ENCODE results near the gene MYCT1.
A peak's percentile ranks its signal among the peaks of the same experiment; 100 is the strongest.
"Not testable (repeated sequence)": the region's sequence is repeated elsewhere in the genome, so short reads cannot be mapped to it uniquely, and the experiment has no call there.

Gene MYCT1, protein sequence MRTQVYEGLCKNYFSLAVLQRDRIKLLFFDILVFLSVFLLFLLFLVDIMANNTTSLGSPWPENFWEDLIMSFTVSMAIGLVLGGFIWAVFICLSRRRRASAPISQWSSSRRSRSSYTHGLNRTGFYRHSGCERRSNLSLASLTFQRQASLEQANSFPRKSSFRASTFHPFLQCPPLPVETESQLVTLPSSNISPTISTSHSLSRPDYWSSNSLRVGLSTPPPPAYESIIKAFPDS

DNA sequence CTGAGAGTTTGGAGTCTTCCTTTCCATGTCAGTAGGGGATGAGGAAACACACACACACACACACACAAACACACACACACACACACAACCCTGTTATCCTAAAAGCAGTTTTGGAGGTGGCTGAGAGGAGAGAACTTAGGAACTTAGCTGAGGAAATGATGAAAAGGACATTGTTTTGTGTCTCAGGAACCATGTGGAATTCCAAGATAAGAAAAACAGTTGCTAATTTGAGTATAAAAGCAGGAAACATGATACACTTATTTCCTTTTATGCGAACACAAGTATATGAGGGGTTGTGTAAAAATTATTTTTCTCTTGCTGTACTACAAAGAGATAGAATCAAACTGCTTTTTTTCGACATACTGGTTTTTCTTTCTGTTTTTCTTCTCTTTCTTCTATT is at the start of gene MYCT1:
TSS of gene MYCT1 (plus strand) at position 264 of the 400 bp plus-strand sequence. CDS start at position 270, 6 bp downstream.
- DNase-seq, result no peak

DNA sequence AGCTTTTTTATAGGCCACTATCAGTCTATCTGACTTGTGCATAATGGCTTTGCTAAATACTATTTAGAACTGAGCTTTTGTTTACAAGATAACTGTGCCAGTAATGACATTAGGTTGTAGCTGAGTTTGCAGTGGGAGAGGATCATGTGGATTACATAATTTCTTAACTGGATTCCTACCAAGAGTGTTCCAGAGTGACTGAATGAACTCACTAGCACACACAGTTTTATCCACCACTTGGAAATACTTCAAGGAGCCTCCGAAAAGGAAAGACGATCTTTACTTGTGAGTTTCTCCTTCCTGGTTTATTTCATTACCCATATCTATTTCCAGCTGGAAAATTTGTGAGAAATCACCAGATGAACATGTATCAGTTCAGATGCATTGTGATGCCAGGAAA is 49.6 kb upstream of the MYCT1 start:
- DNase-seq, result no peak

DNA sequence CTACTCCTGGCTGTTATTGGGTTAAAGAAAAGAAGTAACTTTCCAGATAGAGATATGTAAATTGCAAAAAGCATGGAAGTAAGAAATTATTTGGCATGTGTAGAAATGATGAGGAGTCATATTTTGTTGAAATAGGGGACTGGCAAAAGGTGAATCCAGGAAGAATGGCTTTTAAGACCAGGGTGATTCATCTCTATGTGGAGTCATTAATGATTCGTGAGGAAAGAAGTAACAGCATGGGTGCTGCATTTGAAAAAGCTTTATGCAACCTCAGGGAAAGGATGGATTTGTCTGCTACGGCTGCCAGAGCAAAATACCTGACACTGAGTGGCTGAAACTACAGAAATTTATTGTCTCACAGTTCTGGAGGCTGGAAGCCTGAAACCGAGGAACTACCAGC is 45.7 kb upstream of the MYCT1 start:
- DNase-seq, result no peak

DNA sequence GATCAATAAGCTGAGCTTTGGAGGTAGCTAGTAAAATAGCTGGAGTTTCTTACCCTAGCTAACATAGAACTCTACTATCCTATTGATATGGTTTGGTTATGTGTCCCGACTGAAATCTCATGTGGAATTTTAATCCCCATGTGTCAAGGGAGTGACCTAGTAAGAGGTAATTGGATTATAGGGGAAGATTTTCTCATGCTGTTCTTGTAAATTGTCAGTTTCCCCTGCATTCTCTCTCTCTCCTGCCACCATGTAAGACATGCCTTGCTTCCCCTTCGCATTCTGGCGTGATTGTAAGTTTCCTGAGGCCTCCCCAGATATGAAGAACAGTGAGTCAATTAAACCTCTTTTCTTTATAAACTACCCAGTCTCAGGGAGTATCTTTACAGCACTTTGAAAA is 35.9 kb upstream of the MYCT1 start:
- DNase-seq, result no peak

DNA sequence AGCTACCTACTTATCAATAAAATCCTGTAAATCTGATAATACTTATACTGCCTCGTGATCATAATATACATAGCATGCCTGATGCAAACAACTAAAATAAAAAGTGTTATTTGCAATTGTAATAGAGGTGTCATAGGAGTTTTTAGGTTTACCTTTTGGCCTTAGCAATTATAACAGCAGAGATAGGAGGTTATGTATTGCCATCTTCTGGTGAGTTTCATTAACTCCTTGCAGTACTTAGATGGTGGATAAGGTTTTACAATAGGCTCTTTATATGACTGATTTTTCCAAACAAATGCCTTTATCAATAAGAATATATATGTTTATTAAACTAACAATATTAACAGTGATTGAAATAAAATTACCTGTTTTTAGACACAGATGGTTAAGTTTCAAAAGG is 27.8 kb upstream of the MYCT1 start:
- no peak for DNase-seq

DNA sequence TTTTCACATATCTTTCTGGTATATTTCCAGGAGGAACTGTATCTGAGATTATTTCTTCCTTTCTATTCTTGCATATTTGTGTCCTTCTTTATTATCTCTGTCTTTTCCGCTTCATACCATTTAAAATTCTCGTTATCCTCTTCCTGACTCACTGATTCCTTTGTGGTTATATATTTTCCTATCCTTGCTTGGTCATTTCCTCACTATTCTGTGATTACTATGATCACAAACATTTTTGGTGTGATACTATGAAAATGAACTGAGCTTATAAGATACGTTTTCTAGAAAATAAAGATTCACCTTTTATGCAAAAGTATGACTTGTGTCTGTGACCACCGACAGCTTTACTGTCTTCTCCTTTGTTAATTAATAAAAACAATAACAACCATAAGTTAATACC is 26.5 kb upstream of the MYCT1 start:
- DNase-seq, result no peak

DNA sequence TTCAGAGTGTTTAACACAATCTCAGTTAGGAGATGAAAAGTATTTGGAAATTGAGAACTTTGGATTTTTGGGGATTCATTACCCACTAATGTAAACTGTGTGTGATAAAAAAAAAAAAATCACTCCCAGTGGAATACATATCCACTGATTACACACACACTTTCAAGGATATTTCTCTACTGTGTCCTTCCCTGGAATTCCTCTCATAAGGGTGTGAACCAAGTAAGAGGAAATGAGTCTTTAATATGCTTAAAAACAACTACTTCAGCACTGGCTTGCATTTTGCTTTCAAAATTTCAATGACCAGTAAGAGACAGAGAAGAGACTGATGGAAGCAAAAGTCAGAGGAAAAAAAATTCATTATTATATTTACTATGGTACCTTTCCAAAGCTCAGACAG is 24.5 kb upstream of the MYCT1 start:
- no peak for DNase-seq

DNA sequence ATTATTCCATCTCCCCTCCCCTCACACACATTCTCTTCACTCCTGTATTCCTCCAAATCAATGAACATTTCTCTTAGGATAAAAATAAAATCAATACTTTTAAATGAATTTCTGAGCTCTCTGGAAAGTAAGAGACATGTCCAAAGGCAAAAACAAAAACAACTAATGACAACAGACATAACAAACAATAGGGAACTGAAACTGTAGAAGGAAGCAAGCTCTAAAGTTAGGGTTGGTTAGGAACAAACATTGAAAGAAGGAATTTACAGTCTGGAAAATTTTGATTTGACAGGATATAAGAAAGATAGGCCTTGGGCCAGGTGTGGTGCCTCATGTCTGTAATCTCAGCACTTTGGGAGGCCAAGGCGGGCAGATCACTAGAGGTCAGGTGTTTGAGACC is 17.5 kb upstream of the MYCT1 start:
- no peak for DNase-seq

DNA sequence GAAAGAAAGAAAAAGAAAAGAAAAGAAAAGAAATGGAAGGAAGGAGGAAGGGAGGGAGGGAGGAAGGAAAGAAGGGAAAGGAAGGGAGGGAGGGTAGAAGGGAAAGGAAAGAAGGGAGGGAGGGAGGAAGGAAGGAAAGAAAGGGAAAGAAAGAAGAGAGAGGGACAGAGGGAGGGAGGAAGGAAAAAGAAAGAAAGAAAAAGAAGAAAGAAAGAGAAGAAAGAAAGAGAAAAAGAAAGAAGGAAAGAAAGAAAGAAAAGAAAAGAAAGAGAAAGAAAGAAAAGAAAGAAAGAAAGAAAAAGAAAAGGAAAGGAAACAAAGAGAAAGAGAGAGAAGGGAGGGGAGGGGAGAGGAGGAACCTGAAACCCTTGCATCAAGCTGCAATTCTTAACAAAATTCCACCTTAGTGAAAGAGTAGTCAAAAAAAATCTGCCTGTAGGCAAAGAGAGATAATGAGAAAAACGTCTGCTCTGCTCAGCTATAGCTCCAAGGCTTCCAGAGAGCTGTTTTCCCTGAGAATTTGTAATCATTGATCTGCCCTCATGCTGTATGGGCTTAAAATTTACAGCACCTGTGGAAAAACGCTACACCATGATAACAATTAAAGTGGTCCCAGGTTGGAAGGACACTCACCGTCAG is 16.7 kb upstream of the MYCT1 start:
- DNase-seq, result no peak

DNA sequence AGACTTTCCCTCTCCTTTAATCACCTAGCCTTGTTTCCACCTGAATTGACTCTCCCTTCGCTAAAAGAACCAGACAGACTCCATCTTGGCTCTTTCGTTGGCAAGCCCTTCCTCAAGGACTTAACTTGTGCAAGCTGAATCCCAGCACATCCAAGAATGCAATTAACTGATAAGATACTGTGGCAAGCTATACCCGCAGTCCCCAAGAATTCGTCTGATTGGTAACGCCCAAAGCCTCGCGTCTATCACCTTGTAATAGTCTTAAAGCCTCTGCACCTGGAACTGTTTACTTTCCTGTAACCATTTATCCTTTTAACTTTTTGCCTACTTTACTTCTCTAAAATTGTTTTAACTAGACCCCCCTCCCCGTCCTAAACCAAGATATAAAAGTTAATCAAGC is 15.6 kb upstream of the MYCT1 start:
- no peak for DNase-seq

DNA sequence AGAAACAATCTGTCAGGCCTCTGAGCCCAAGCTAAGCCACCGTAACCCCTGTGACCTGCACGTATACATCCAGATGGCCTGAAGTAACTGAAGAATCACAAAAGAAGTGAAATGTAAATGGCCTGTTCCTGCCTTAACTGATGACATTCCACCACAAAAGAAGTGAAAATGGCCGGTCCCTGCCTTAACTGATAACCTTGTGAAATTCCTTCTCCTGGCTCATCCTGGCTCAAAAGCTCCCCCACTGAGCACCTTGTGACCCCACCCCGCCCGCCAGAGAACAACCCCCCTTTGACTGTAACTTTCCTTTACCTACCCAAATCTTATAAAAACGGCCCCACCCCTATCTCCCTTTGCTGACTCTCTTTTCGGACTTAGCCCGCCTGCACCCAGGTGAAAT is 14.8 kb upstream of the MYCT1 start:
- DNase-seq, result not testable (repeated sequence)

DNA sequence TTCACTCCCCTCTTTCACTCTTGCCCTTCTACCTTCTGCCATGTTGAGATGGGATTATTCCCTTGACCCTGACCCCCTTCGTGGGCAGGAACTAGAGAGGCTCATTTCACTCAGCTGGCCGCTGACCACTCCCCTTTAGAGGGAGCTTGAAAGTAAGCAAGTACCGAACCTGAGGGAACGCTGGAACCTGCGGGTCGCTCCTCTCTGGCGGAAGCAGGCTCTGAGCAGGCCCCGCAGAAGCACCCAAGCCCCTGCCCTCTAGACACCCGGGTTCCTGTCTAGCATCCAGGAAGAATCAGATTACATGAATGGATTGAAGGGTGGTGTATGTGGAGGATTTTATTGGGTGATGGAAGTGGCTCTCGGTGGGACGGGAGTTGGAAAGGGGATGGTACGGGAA is 11.9 kb upstream of the MYCT1 start:
- DNase-seq, result no peak

DNA sequence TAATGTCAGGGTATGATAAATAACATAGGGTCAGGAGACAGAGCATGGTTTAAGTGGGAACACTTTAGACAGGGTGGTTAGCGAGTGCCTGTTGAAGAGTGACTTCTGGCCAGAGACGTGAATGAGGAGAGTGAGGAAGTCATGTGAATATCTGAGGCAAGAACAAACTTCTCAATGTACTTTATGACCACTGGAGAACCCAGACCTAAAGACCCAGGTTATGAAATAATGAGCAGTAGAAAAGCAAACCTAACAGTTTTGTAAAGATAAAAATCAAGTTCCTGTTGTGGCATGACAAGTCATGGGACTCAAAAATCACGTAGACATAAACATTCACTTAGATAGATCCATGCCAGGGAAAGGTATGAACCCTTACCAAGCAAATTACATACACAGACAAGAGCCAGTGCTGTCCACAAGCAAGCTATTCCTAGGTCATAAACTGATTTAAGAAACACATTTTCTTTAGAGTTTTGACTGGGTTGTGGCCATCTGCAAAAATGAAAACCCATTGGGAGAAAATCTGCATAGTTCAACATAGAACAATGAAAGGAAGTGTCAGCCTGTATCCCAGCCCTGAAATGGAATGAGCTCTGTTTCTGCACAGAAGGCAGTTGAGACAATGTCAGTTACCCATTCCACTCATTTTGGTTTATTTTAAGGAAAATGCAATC is 2.2 kb upstream of the MYCT1 start:
- DNase-seq, result no peak

DNA sequence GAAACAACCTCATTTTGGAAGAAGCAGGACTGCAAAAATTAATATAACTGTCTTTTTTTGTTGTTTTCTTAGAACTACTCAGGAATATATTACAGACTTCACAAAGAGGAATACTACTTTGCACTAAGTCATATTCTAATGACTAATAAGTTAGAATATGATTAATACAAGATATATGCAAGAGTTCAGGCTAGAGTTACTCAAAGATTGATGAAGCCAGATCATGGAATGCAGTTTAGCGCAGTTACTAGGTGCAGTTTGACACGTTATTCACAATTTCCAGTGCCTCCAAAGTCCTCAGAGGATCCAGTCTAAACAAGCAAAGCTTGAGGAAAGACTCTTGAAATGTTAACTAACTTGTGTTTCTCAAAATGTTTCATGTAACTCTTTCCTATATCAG is 1.2 kb upstream of the MYCT1 start:
- DNase-seq, result peak; percentile 60

DNA sequence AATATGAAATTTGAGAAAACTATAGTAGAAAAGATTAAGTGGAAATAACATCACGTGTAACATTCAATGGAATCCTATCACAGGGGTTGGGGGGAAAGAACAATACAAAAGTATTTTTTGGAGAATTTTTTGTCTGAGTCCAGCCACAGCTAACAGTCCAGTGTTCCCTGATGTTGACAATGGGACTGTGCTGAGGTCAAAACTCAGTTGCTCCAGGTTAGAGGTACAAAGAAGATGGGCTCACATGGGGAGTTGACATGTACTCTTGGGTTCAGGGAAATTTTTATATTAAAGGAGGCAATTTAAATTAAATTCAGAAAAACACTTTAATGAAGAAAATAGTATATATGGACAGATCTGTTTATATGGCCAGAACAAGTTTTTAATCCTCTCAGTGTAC is 995 bp downstream of the MYCT1 start:
- DNase-seq, result no peak

DNA sequence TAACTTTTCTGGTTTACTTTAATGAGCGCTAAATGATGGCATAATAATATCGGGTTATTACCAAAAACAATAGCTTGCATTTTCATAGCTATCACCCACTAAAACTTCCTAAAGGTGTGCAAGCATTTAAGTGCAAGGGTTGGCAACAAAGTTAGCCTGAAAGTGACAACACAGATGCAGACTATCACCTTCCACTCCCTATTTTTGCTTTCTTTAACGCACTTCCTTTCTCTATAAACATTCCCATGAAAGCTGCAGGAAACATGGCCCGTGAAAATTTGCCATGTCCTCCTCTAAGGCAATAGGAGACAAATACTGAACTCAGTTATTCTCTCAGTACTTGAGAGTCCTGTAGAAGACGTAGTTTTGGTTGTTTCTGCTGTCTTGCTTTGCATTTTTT is 2.7 kb downstream of the MYCT1 start:
- DNase-seq, result no peak

DNA sequence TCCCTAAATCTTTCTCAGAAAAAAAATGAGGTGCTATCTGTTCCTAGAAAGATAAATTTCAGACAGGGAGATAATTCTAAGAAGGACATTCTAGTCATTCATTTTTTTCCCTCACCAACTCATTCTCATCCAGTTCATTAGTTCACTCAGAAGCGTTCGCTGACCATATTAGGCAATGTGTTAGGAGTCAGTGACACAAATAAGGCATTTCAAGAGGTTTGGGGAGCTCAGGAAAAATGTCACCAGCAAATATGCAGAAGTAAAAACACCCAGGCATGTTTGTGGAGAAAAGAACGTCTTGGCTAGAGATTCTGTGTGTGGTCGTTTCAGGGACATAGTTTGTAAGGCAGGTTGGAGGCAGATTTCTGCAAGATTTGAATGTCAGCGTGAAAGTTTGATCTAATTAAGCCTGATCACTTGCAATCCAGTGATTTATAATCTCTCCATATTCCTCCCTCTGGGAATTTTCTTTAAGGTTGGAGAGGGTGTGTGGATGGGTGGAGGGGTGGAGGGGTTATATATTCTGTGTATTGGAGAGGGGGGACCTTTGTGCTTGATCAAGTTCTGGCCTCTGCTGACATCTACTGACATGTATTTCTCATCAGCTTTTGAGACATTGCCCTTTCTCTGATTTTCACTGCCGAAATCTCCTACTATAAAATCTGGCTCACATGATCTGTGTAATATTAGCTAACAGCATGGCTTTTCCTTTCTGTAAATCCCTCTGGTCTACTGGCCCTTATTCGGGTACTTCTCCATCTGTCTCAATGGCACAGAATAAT is 3.6 kb downstream of the MYCT1 start:
- DNase-seq, result no peak

DNA sequence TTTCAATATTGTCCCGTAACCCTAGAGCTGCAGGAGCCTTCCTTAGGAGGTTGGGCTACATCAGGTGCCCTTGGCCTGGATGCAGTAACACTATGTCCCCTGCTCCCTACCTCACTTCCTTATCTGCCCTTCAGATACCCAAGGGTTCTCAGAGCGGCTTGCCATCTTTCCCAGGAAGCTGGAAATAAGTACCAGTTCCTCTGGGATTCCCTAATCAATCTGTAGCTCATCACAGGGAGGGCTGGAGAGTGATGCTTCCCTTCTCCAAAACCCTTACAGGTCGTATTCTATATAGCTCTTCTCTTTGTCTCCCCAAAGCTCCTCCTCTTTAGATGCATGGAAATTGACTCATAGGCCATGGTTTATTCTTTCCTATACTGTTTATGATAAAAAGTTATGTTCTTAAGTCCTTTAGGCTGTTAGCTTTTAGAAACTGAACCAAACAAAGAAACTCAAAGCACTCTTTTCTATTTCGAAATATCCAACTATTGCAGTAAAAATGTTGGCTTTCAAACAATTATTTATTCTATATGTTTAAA is 4.2 kb downstream of the MYCT1 start:
- DNase-seq, result no peak

DNA sequence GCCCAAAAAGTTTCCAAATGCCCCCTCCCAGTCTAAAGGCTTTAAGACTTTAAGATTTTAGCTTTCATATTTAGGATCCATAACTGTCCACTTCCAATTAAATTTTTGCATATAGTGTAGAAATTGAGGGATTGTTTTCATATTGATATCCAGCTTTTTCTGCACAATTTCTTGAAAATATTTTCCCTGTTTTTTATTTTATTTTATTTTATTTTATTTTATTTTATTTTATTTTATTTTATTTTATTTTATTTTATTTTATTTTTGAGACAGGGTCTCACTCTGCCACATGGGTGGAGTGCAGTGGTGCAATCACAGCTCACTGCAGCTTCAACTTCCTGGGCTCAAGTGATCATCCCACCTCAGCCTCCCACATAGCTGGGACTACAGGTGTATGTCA is 6.1 kb downstream of the MYCT1 start:
- DNase-seq, result not testable (repeated sequence)

DNA sequence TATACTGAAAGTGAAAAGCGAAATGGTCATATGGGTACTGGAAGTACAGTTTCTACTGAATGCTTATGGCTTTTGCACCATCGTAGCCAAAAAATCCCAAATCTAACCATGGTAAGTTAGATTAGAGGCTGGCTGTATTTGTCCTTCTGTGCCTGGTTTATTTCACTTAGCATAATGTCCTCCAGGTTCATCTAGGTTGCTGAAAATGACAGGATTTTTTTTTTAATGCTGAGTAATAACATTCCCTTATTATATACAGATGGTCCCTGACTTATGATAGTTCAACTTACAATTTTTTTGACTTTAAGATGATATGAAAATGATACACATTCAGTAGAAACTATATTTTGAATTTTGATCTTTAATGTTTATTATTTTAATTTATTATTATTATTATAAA is 7.6 kb downstream of the MYCT1 start:
- DNase-seq, result no peak

DNA sequence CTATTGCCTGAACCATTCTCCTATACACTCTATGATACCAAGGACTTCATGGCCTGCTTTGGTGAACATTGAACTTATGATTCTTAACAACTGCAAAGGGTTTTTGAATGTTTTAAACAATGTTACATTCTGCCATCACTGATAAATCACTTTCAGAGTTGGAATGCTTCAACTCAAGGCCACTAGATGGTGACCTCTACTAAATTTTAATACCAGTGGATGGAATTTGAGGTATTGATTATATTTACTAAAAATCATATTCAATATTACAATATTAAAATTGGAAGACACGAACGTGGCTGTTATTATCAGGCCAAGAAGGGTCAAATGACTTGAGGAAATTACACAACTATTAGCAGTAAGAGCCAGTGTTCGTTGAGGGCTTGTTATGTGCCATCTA is 18.6 kb downstream of the MYCT1 start:
- DNase-seq, result no peak

DNA sequence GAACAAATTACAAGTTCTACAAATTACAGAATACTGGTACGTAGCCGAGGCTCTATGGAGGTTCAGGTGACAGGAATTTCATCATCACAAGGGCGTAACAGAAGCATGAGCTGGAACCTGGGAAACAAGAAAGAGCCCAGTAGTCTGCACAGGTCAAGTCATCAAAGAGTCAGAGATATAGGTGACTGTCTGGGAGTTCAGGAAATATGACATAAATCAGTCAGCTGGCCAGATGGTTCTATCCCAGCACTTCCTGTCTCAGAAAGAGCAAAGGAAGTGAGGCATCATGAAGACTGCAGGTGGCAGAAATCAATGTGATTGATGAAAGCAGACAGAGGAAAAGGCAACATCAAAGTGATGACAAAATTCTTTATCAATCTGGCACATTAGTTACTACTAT is 23.3 kb downstream of the MYCT1 start:
- DNase-seq, result no peak

DNA sequence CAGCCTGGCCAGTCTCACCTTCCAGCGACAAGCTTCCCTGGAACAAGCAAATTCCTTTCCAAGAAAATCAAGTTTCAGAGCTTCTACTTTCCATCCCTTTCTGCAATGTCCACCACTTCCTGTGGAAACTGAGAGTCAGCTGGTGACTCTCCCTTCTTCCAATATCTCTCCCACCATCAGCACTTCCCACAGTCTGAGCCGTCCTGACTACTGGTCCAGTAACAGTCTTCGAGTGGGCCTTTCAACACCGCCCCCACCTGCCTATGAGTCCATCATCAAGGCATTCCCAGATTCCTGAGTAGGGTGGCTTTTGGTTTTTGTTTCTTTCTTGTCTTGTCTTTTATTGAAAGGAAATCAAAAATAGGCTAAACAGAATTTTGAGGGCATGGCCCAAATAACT is 24.3 kb downstream of the MYCT1 start:
- no peak for DNase-seq

DNA sequence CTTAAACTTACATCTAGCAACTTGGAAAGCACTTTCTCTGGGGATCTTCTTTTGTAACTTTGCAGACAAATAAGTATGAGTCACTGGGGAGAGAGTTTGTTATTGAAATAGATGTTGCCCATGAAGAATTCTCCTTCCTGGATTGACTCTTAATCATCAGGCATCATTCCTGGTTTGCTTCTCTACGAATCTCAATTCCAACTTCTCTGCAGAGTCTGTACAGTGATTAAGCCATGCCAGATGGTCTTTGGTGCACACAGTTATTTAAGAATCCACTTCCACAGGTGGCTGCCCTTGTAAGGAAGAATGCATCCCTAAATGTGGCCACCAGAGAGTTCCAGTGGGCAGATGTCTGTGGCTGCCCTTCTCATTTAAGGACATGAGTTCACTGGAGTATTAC is 25.7 kb downstream of the MYCT1 start:
- no peak for DNase-seq

All from amniotic stem cell (primary cell).